ENCODE results near the gene PID1.

GRCh38 chr2:229300371-229300770 is 29.3 kb upstream of the PID1 start:
- no peak for TF ChIP-seq POLR2A (IDR thresholded peaks at IDR 0.05)
- TF ChIP-seq CTCF (IDR thresholded peaks at IDR 0.05): no peak

All from body of pancreas (tissue), 4 donors.